GM12891 (cell line): ENCODE data around the gene SEMA4C.

Experiments used
- DNase-seq: peaks from one replicate; pipeline ENCODE4 v3.0.0; 2011; ENCODE audit warnings: low spot score; ENCODE audit not compliant: insufficient read length
- FAIRE-seq: peaks from 2 replicates; lab custom pipeline; 2011; peaks lifted over from hg19 to GRCh38; lab: Jason Lieb, UNC
- PAX5 ChIP-seq: IDR thresholded peaks from 2 replicates; pipeline ENCODE4 v1.6.1; 2011; ENCODE audit warnings: low read length, moderate library complexity, mild to moderate bottlenecking; ENCODE audit not compliant: insufficient read depth, severe bottlenecking
- POLR2A ChIP-seq: IDR thresholded peaks from 2 replicates; pipeline ENCODE4 v1.6.1; 2011; ENCODE audit warnings: low read depth, low read length, control low read depth
- POLR2AphosphoS5 ChIP-seq: IDR thresholded peaks from 2 replicates; pipeline ENCODE4 v1.6.1; 2011; ENCODE audit warnings: low read depth, low read length, control low read depth
- POU2F2 ChIP-seq: IDR thresholded peaks from 2 replicates; pipeline ENCODE4 v1.6.1; 2011; ENCODE audit warnings: low read depth, mild to moderate bottlenecking, control low read depth, low read length, moderate library complexity
- SPI1 ChIP-seq: IDR thresholded peaks from 2 replicates; pipeline ENCODE4 v1.6.1; 2011; ENCODE audit warnings: low read depth, low read length, control low read depth
- TAF1 ChIP-seq: IDR thresholded peaks from 2 replicates; pipeline ENCODE4 v1.6.1; 2011; ENCODE audit warnings: low read depth, low read length, control low read depth

SEMA4C gene

GRCh38 chr2:96912346-96913116, 42.7 kb upstream of the SEMA4C start:
- DNase-seq (no peak), FAIRE-seq (no peak)
- no peak for TF ChIP-seq POLR2A
- no peak for TF ChIP-seq POU2F2
- TF ChIP-seq POLR2AphosphoS5: no peak
- no peak for TF ChIP-seq SPI1
- no peak for TF ChIP-seq PAX5
- TF ChIP-seq TAF1: no peak

- DNase-seq: no peak
Observed at GRCh38 chr2:96909611-96910021, 39.7 kb upstream of the SEMA4C start.

GRCh38 chr2:96907115-96908041, 37.5 kb upstream of the SEMA4C start:
- FAIRE-seq (no peak), DNase-seq (no peak)
- TF ChIP-seq POLR2AphosphoS5 (no peak), POU2F2 (no peak), TAF1 (no peak), PAX5 (no peak), POLR2A (no peak), SPI1 (no peak)

More at GRCh38 chr2:96909611-96910021, 39.7 kb upstream of the SEMA4C start:
- TF ChIP-seq POU2F2: no peak
- no peak for TF ChIP-seq POLR2AphosphoS5
- no peak for TF ChIP-seq POLR2A
- no peak for TF ChIP-seq SPI1
- no peak for TF ChIP-seq PAX5
- TF ChIP-seq TAF1: no peak
- no peak for FAIRE-seq

GRCh38 chr2:96906729-96907114, 36.8 kb upstream of the SEMA4C start:
- TF ChIP-seq PAX5 (no peak), POU2F2 (no peak), POLR2AphosphoS5 (no peak), TAF1 (no peak), SPI1 (no peak), POLR2A (no peak)
- FAIRE-seq: no peak
- no peak for DNase-seq

- no peak for TF ChIP-seq POLR2A
Observed at GRCh38 chr2:96903815-96904214, 33.9 kb upstream of the SEMA4C start.

GRCh38 chr2:96903318-96903717, 33.4 kb upstream of the SEMA4C start:
- DNase-seq (no peak), FAIRE-seq (no peak)
- TF ChIP-seq SPI1 (no peak), POU2F2 (no peak), POLR2A (no peak), PAX5 (no peak), POLR2AphosphoS5 (no peak), TAF1 (no peak)

More at GRCh38 chr2:96903815-96904214, 33.9 kb upstream of the SEMA4C start:
- DNase-seq (no peak), FAIRE-seq (no peak)

- DNase-seq (no peak), FAIRE-seq (no peak)
- TF ChIP-seq PAX5 (no peak), POLR2AphosphoS5 (no peak)
Observed at GRCh38 chr2:96900237-96900636, 30.4 kb upstream of the SEMA4C start.

GRCh38 chr2:96899413-96899741, 29.5 kb upstream of the SEMA4C start:
- no peak for DNase-seq
- TF ChIP-seq TAF1: no peak
- TF ChIP-seq POU2F2: no peak
- TF ChIP-seq SPI1: no peak
- TF ChIP-seq PAX5: no peak
- no peak for TF ChIP-seq POLR2AphosphoS5
- no peak for TF ChIP-seq POLR2A

GRCh38 chr2:96898641-96899412, 28.9 kb upstream of the SEMA4C start:
- TF ChIP-seq POU2F2 (no peak), SPI1 (no peak), POLR2AphosphoS5 (no peak)
- FAIRE-seq: no peak
- no peak for DNase-seq

More at GRCh38 chr2:96899413-96899741, 29.5 kb upstream of the SEMA4C start:
- no peak for FAIRE-seq
